ENCODE results near the gene SPDYE6.
A peak's percentile ranks its signal among the peaks of the same experiment; 100 is the strongest.

Gene SPDYE6

GRCh38 chr7:102395873-102396709 lies 39.8 kb upstream of the SPDYE6 start, which contains the start of gene PRKRIP1:
Gene PRKRIP1 (plus strand): TSS chr7:102396363. CDS start chr7:102396412, 49 bp downstream.
- peak within 1 kb of the TSS; percentile 100 for H3K4me3 ChIP-seq (ENCODE audit: low read depth, low read length)
- no peak for TF ChIP-seq CTCF (IDR thresholded peaks at IDR 0.05; ENCODE audit: control insufficient read depth, extremely low read depth, insufficient read depth)
- peak; percentile 94 for DNase-seq (ENCODE audit: low read depth)

DNA sequence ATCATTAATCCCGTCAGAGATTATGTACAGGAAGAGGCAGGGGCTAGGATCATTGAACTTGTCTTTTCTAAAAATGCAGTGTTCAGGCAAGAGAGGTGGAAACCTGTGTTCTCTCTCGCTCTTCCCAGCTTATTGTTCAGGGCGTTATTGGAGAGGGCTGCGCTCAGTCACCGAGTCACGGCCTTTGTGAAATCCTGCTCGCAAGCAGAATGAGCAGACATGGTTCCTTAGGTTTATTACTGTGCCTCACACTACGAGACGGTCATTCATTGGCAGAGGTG lies 39.3 kb upstream of the SPDYE6 start:
- DNase-seq (ENCODE audit: low read depth), result no peak
- no peak for TF ChIP-seq CTCF (IDR thresholded peaks at IDR 0.05; ENCODE audit: control insufficient read depth, extremely low read depth, insufficient read depth)
- peak overlapping the region; percentile 100 for H3K4me3 ChIP-seq (ENCODE audit: low read depth, low read length)

DNA sequence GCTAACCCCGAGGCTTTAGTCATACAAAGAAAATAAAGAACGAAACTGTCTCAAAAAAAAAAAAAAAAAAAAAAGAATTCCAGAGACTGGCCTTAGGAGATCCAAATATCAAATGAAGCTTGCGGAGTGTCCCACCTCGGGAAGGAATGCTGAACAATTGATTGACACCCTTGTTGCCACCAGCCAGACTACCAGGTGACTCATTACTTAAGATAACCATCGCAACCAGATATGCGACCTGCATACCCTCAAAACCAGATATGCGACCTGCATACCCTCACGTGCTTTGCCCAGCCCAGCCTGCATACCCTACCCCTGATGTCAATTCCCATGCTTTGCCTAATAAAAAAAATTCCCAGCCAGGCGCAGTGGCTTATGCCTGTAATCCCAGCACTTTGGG lies 37.2 kb upstream of the SPDYE6 start:
- no peak for DNase-seq (ENCODE audit: low read depth)
- H3K4me3 ChIP-seq (ENCODE audit: low read depth, low read length), result no peak overlapping the region
- TF ChIP-seq CTCF (IDR thresholded peaks at IDR 0.05; ENCODE audit: control insufficient read depth, extremely low read depth, insufficient read depth), result no peak

DNA sequence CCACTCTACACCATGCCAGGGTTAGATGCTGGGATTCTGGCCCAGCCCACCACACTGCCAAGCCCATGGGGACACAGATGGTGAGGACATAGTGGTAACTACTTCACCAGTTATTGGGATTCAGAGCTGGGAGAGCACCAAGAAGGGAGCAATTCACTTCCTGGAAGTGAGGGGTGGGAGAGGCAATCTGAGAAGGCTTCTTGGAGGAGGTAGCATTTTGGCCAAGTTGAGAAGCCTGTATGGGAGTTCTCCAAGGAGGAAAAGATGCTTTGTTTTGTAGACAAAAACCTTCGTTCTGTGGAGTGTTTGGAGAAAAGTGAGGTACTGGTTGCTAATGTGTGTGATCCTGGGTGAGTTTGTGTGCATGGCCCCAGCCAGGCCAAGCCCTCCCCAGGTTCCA lies 36.1 kb upstream of the SPDYE6 start:
- TF ChIP-seq CTCF (IDR thresholded peaks at IDR 0.05; ENCODE audit: control insufficient read depth, extremely low read depth, insufficient read depth), result no peak
- DNase-seq (ENCODE audit: low read depth), result no peak
- no peak overlapping the region for H3K4me3 ChIP-seq (ENCODE audit: low read depth, low read length)

- TF ChIP-seq CTCF (IDR thresholded peaks at IDR 0.05; ENCODE audit: control insufficient read depth, extremely low read depth, insufficient read depth), result peak; percentile 84
- peak; percentile 30 for DNase-seq (ENCODE audit: low read depth)
- H3K4me3 ChIP-seq (ENCODE audit: low read depth, low read length), result no peak overlapping the region
Observed at GRCh38 chr7:102390697-102391484, 34.6 kb upstream of the SPDYE6 start.

GRCh38 chr7:102389810-102390209 lies 33.6 kb upstream of the SPDYE6 start:
- no peak overlapping the region for H3K4me3 ChIP-seq (ENCODE audit: low read depth, low read length)
- no peak for TF ChIP-seq CTCF (IDR thresholded peaks at IDR 0.05; ENCODE audit: control insufficient read depth, extremely low read depth, insufficient read depth)
- DNase-seq (ENCODE audit: low read depth), result no peak
